NB4 (cell line): ENCODE data around the gene SPNS3.

ENCODE experiments used
- DNase-seq: peaks from one replicate; pipeline ENCODE4 v3.0.0; 2010; ENCODE audit warnings: low read depth
- H3K4me3 ChIP-seq: one replicate; pipeline ENCODE4 v1.5.1; 2011; ENCODE audit warnings: mild to moderate bottlenecking, low read depth, low read length, moderate library complexity
- MAX ChIP-seq: IDR thresholded peaks from 2 replicates; pipeline ENCODE4 v1.6.1; 2011; ENCODE audit warnings: low read depth, low read length
- MYC ChIP-seq: IDR thresholded peaks from 2 replicates; pipeline ENCODE4 v1.6.1; 2011; ENCODE audit warnings: low read depth, low read length
- POLR2A ChIP-seq: IDR thresholded peaks from 2 replicates; pipeline ENCODE4 v1.6.1; 2011; ENCODE audit warnings: mild to moderate bottlenecking; ENCODE audit not compliant: insufficient read length; ENCODE audit errors: extremely low read depth
- TF ChIP-seq, protein P1 (sequence below): IDR thresholded peaks from one replicate; pipeline ENCODE4 v1.5.1; 2012; ENCODE audit warnings: low read depth, low read length

The SPNS3 gene

GRCh38 chr17:4475463-4475862, 41.7 kb downstream of the SPNS3 start:
- DNase-seq: no peak
- TF ChIP-seq MYC: no peak
- no peak for TF ChIP-seq MAX
- no peak for TF ChIP-seq POLR2A
- TF ChIP-seq, protein P1, sequence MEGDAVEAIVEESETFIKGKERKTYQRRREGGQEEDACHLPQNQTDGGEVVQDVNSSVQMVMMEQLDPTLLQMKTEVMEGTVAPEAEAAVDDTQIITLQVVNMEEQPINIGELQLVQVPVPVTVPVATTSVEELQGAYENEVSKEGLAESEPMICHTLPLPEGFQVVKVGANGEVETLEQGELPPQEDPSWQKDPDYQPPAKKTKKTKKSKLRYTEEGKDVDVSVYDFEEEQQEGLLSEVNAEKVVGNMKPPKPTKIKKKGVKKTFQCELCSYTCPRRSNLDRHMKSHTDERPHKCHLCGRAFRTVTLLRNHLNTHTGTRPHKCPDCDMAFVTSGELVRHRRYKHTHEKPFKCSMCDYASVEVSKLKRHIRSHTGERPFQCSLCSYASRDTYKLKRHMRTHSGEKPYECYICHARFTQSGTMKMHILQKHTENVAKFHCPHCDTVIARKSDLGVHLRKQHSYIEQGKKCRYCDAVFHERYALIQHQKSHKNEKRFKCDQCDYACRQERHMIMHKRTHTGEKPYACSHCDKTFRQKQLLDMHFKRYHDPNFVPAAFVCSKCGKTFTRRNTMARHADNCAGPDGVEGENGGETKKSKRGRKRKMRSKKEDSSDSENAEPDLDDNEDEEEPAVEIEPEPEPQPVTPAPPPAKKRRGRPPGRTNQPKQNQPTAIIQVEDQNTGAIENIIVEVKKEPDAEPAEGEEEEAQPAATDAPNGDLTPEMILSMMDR: no peak
- no peak overlapping the region for H3K4me3 ChIP-seq

DNA sequence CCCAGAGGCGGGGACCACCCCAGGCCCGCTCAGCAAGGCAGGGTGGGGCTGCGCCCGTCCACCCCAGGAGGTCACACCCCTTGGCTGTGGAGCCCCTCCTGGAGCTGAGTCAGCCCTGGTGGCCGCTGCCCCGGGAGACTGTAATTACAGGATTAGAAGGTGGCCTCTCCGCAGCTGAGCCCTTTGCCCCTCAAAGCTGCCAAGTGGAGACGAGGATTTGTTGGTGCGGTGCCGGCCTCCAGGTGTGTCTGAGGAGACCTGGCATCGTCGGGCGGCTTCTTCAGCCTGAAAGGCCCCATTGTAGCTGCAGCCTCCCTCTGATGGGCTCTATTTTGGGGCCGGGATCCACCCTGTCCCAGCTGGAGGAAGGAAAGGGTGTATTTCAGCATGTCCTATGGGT, 42.3 kb downstream of the SPNS3 start:
- no peak for DNase-seq
- H3K4me3 ChIP-seq: no peak overlapping the region
- TF ChIP-seq MYC (no peak), POLR2A (no peak), MAX (no peak)
- TF ChIP-seq, protein P1: no peak

- no peak for DNase-seq
- TF ChIP-seq, protein P1: no peak
- TF ChIP-seq MAX: no peak
- no peak for TF ChIP-seq MYC
- H3K4me3 ChIP-seq: no peak overlapping the region
Measured at GRCh38 chr17:4476511-4477070, 42.9 kb downstream of the SPNS3 start.

- DNase-seq: no peak
- no peak overlapping the region for H3K4me3 ChIP-seq
- TF ChIP-seq POLR2A: no peak
- TF ChIP-seq MYC: no peak
- TF ChIP-seq, protein P1: no peak
- no peak for TF ChIP-seq MAX
Measured at GRCh38 chr17:4477255-4477791, 43.6 kb downstream of the SPNS3 start.

DNA sequence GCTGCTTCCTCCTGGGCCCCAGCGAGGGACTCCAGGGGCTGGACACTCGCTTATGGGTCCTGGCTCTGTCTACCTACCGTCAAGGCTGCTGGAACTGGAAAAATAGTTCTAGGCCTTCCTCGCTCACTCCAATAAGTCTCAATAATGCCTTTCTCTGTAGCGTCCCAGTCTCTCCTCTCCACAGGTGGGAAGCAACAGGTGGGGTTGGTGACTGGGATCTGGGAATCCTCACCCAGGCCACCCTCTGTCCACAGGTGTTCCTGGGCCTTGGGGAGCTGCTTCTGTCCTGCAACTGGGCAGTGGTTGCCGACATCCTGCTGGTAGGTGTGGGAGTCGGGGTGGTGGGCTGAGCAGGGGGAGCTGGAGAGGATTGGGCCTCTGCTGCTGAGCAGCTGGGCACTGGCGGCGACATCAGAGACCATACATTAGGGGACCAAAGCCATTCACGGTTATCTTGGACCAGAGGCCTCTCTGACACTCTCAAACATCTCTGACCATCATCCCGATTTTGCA, 44.6 kb downstream of the SPNS3 start:
- no peak for DNase-seq
- TF ChIP-seq MYC: no peak
- no peak for TF ChIP-seq POLR2A
- TF ChIP-seq, protein P1: no peak
- TF ChIP-seq MAX: no peak
- no peak overlapping the region for H3K4me3 ChIP-seq
